ENCODE results near the gene DZIP3. TPM values are rescaled to one million over a fixed set of nuclear protein-coding genes. Genes with fewer than 3 reads are reported as not detected.
A peak's percentile ranks its signal among the peaks of the same experiment; 100 is the strongest.
"Not testable (repeated sequence)": the region's sequence is repeated elsewhere in the genome, so short reads cannot be mapped to it uniquely, and the experiment has no call there.

DZIP3 gene
- total and polyA plus RNA-seq, 2 of the 8 experiments (the other 6 are each of a cell fraction or from before 2014, with no cell fraction given) = 10.4 to 24.3 TPM

DNA sequence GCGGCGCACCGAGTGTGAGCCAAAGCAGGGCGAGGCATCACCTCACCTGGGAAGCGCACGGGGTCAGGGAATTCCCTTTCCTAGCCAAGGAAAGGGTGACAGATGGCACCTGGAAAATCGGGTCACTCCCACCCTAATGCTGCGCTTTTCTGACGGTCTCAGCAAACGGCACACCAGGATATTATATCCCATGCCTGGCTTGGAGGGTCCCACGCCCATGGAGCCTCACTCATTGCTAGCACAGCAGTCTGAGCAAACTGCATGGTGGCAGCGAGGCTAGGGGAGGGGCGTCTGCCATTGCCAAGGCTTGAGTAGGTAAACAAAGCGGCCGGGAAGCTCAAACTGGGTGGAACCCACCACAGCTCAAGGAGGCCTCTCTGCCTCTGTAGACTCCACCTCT is 66.1 kb downstream of the DZIP3 start:
- H3K4ac ChIP-seq (replicated peaks; ENCODE audit: insufficient read length, low read depth, low read length); H3K18ac ChIP-seq (ENCODE audit: extremely low read depth, low read length); H3K4me2 ChIP-seq (ENCODE audit: insufficient read depth in 1 of 2, low read depth in 2 of 2, low read length in 2 of 2); H4K5ac ChIP-seq (ENCODE audit: insufficient read length, low read depth, low read length); H2BK15ac ChIP-seq (ENCODE audit: low read length); H2BK20ac ChIP-seq (ENCODE audit: low read length); POLR2A ChIA-PET (ENCODE audit: partially characterized antibody); H2BK12ac ChIP-seq (ENCODE audit: low read depth, low read length); H3K4me1 ChIP-seq (replicated peaks in 1 of 4; ENCODE audit: control insufficient read depth in 3 of 4, insufficient read depth in 4 of 4, low read length in 3 of 4); H3K23ac ChIP-seq (ENCODE audit: insufficient read length); H4K20me1 ChIP-seq (replicated peaks in 1 of 2; ENCODE audit: control insufficient read depth in 1 of 2, insufficient read depth in 2 of 2, low read length in 2 of 2); H3K79me2 ChIP-seq (ENCODE audit: control insufficient read depth in 1 of 2, insufficient read depth in 2 of 2, low read length in 2 of 2); H3K79me1 ChIP-seq (ENCODE audit: low read depth, low read length); H4K91ac ChIP-seq (replicated peaks; ENCODE audit: insufficient read length, low read length); H3K9ac ChIP-seq (replicated peaks in 1 of 4; ENCODE audit: extremely low read depth in 1 of 4, low read depth in 3 of 4, low read length in 3 of 4); DNase-seq (ENCODE audit: low read depth in 1 of 2, low spot score in 2 of 2); H2AFZ ChIP-seq (ENCODE audit: low read length); H2BK5ac ChIP-seq (ENCODE audit: low read depth, low read length); H3K27me3 ChIP-seq (replicated peaks in 1 of 4; ENCODE audit: control insufficient read depth in 3 of 4, extremely low read depth in 1 of 4, insufficient read depth in 3 of 4, low read length in 3 of 4); H3K27ac ChIP-seq (ENCODE audit: low read depth, low read length); H3K56ac ChIP-seq (replicated peaks; ENCODE audit: insufficient read length, low read depth, low read length); H3K23me2 ChIP-seq (ENCODE audit: low read depth, low read length); H2AK5ac ChIP-seq (ENCODE audit: low read depth, low read length); H3K4me3 ChIP-seq (ENCODE audit: extremely low read depth in 1 of 4, insufficient read depth in 2 of 4, low read depth in 3 of 4, low read length in 4 of 4); FAIRE-seq; H3K14ac ChIP-seq (ENCODE audit: insufficient read length); H2BK120ac ChIP-seq (replicated peaks; ENCODE audit: low read depth, low read length); H4K8ac ChIP-seq (ENCODE audit: extremely low read depth, insufficient read depth, low read length): not testable (repeated sequence)
- CTCF ChIA-PET (ENCODE audit: partially characterized antibody) = interaction anchor here (0.7 to 1.5 kb wide), 2 partner anchors 10 to 41 kb away, joined by 3 read pairs; no protein-coding TSS in a partner anchor
- H3K36me3 ChIP-seq (ENCODE audit: control insufficient read depth in 2 of 4, insufficient read depth in 4 of 4, low read length in 3 of 4) = peaks cover 0 to 32% (median 16%) of the 10 kb centered on the region in 4 experiments; a peak in 6 of 8 replicates
- 97% methylated on average over 15 of the region's 15 CpGs; no CpG with 5 or more reads in 1 of the 2 experiments for WGBS, 2 experiments (ENCODE audit: extremely low coverage in 1 of 2, insufficient coverage in 1 of 2, insufficient read length in 1 of 2, insufficient replicate concordance in 2 of 2, low coverage in 1 of 2, low lambda C conversion rate in 2 of 2, missing lambda C conversion rate in 1 of 2)
- 0 out of 2 replicates have a peak, but pooled peaks have one; percentile 7 for TF ChIP-seq GTF2F1 (IDR thresholded peaks at IDR 0.05; ENCODE audit: borderline replicate concordance, low read depth, low read length)
- H3K9me3 ChIP-seq (ENCODE audit: insufficient read depth in 2 of 2, low read depth in 1 of 2, low read length in 1 of 2) = peaks cover 15 to 18% of the 10 kb centered on the region in 2 experiments

Data from H1 (cell line).